ENCODE results near the gene TULP3.

- TF ChIP-seq GATA3 (IDR thresholded peaks at IDR 0.05; ENCODE audit: low read depth, low read length) = no peak
- TF ChIP-seq GATA2 (IDR thresholded peaks at IDR 0.05; ENCODE audit: low read depth, low read length) = no peak
Measured at GRCh38 chr12:2976581-2976996, 85.9 kb downstream of the TULP3 start.
